ES-I3 (cell line): Measurements from ENCODE around the gene MTMR3.

Experiments
- H3K36me3 ChIP-seq: 2 replicates; pipeline ENCODE4 v1.6.1; 2013; ENCODE audit warnings: mild to moderate bottlenecking, low read length, control low read depth, moderate library complexity; ENCODE audit not compliant: insufficient read depth
- H3K4me1 ChIP-seq: 2 replicates; pipeline ENCODE4 v1.6.1; 2013; ENCODE audit warnings: mild to moderate bottlenecking, control low read depth, low read length; ENCODE audit not compliant: insufficient read depth
- H3K9ac ChIP-seq: 2 replicates; pipeline ENCODE4 v1.6.1; 2013; ENCODE audit warnings: low read depth, mild to moderate bottlenecking, low read length, moderate library complexity
- H3K9me3 ChIP-seq: 2 replicates; pipeline ENCODE4 v1.6.1; 2013; ENCODE audit warnings: mild to moderate bottlenecking, low read length, moderate library complexity; ENCODE audit not compliant: control insufficient read depth, insufficient read depth

The MTMR3 gene

GRCh38 chr22:30000566-30000965 is 117.6 kb downstream of the MTMR3 start:
- peaks cover 5% of the 10 kb centered on the region; the same call in 1 of the 2 replicates for H3K4me1 ChIP-seq
- H3K9ac ChIP-seq, result no peak overlapping the region
- H3K9me3 ChIP-seq, result no peaks in the 10 kb centered on the region
- H3K36me3 ChIP-seq, result peaks cover 2% of the 10 kb centered on the region; the same call in 1 of the 2 replicates

DNA sequence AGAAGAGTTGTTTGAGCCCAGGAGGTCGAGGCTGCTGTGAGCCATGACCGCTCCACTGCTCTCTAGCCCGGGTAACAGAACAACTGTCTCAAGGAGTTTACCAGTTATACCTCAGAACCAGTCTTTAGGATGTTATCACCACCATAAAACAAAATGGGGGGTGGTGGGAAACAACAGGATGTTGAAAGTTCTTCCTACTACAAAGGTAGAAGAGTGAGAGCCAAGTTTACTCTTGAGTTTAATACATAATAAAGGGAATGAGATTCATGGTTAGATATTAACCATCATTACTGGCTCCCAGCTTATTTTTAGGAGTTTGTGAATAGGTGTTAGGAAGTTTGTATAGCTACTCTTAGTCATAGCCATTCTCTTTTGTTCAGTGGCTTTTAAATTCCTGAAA is 118.5 kb downstream of the MTMR3 start:
- Histone ChIP-seq H3K9ac (no peak overlapping the region), H3K36me3 (peaks cover 5% of the 10 kb centered on the region), H3K4me1 (peaks cover 5% of the 10 kb centered on the region; the same call in 1 of the 2 replicates), H3K9me3 (no peaks in the 10 kb centered on the region)

GRCh38 chr22:30002861-30003486 is 120.0 kb downstream of the MTMR3 start:
- Histone ChIP-seq H3K9me3 (no peaks in the 10 kb centered on the region), H3K36me3 (peaks cover 9% of the 10 kb centered on the region), H3K4me1 (peaks cover 5% of the 10 kb centered on the region; the same call in 1 of the 2 replicates), H3K9ac (no peak overlapping the region)

- Histone ChIP-seq H3K36me3 (peaks cover 10% of the 10 kb centered on the region), H3K9me3 (no peaks in the 10 kb centered on the region), H3K9ac (no peak overlapping the region), H3K4me1 (peaks cover 5% of the 10 kb centered on the region; the same call in 1 of the 2 replicates)
Observed at GRCh38 chr22:30004101-30004500, 121.1 kb downstream of the MTMR3 start.

DNA sequence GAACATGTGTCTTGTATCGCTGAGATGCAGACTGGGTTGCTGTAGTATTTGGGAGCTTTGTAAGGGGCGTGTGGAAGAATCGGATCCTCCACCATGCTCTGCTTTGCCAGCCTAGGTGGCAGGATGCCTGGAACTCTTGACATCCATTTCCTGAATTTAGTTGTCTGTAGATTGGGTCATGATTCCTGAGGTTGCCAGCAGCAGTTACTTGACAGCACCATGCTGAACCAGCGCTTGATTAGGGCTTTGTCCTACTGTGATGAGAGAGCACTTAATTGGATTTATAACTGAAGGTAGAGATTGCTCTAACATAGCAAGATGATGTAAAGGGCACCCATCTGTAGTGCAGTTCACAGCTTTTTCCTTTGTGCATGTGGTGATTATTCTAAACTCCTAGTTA is 121.7 kb downstream of the MTMR3 start:
- no peak overlapping the region for H3K9ac ChIP-seq
- peaks cover 10% of the 10 kb centered on the region for H3K36me3 ChIP-seq

DNA sequence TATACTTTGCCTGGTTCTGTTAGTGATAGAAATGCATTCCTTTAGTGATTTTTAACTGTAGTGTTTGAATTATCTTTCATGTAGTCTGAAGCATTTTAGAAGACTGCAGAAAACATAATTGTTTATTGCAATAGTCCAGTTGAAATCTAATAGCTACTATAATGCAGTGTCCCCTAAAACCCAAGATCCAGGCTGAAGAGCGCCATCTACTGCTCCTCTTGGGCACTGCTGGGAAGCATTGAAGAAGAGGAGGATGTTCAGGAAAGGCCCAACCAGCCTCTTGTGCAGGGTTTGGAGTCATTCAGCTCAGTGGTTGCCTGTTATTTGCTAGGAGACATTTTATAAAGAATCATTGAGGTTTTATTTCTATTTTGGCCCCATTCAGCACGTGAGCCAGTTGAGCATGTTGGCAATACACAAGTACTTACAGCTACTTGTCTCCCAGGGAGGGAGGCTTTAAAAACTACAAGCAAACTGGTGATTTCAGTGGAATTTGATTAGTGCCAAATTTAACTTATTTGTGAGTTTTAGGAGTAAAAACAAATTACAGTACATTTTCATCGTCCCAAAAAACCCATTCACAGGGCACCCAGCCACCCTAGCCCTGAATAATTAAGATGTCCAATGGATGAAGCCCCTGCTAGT is 122.4 kb downstream of the MTMR3 start:
- Histone ChIP-seq H3K4me1 (peaks cover 5% of the 10 kb centered on the region; the same call in 1 of the 2 replicates), H3K9me3 (no peaks in the 10 kb centered on the region), H3K9ac (no peak overlapping the region), H3K36me3 (peaks cover 10% of the 10 kb centered on the region)

More for the DNA sequence above, 121.7 kb downstream of the MTMR3 start:
- Histone ChIP-seq H3K9me3 (no peaks in the 10 kb centered on the region), H3K4me1 (peaks cover 5% of the 10 kb centered on the region; the same call in 1 of the 2 replicates)

- Histone ChIP-seq H3K36me3 (peaks cover 8% of the 10 kb centered on the region), H3K4me1 (peaks cover 5% of the 10 kb centered on the region; the same call in 1 of the 2 replicates), H3K9me3 (no peaks in the 10 kb centered on the region), H3K9ac (no peak overlapping the region)
Observed at GRCh38 chr22:30007361-30007760, 124.4 kb downstream of the MTMR3 start.

DNA sequence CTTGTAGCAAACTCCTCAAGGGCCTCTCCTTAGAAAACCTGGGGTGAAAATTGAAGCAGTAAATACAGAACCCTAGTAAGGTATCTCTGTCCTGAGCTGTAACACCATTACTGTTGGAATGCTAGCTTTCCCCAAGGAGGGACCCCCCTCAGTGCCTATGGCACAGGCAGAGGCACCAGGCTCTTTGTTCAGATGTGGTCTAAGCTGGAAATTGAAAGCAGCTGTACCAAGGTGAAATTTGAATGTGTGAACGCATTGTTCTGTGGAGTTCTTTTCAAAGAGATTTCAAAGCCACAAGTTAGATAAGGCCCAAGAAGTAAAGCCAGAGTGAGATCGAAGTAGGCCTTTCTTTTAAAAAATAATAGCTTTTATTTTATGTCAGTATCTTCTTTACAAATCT is 125.4 kb downstream of the MTMR3 start:
- H3K9ac ChIP-seq, result no peak overlapping the region
- H3K4me1 ChIP-seq, result peaks cover 5% of the 10 kb centered on the region; the same call in 1 of the 2 replicates
- no peaks in the 10 kb centered on the region for H3K9me3 ChIP-seq
- peaks cover 8% of the 10 kb centered on the region; the same call in 1 of the 2 replicates for H3K36me3 ChIP-seq

DNA sequence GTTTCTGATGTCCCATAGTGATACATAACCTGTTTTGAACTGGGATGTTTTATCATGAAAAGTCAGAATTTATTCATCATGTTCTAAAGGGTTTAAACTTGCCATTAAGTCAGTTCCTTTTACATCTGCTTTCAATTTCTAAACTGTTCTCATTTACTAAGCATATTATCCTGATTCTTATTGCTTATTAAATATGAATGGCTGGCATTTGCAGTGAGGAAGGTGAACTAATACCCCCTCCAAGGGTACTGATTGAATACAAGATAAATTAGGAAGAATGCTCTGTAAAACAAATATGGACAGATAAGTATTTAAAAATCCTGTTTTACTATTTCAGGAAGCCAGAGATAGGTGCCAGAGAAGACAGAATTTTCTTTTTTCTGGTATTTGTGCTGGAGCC is 126.5 kb downstream of the MTMR3 start:
- H3K9me3 ChIP-seq, result no peaks in the 10 kb centered on the region
- peaks cover 4% of the 10 kb centered on the region; the same call in 1 of the 2 replicates for H3K4me1 ChIP-seq
- peaks cover 8% of the 10 kb centered on the region; the same call in 1 of the 2 replicates for H3K36me3 ChIP-seq
- no peak overlapping the region for H3K9ac ChIP-seq

- H3K9ac ChIP-seq, result no peak overlapping the region
- no peaks in the 10 kb centered on the region for H3K9me3 ChIP-seq
- H3K36me3 ChIP-seq, result peaks cover 12% of the 10 kb centered on the region; the same call in 1 of the 2 replicates
Observed at GRCh38 chr22:30010789-30011405, 127.9 kb downstream of the MTMR3 start.

GRCh38 chr22:30013201-30013600 is 130.2 kb downstream of the MTMR3 start:
- H3K4me1 ChIP-seq, result no peaks in the 10 kb centered on the region
- H3K36me3 ChIP-seq, result peaks cover 8% of the 10 kb centered on the region; the same call in 1 of the 2 replicates
- no peaks in the 10 kb centered on the region for H3K9me3 ChIP-seq
- no peak overlapping the region for H3K9ac ChIP-seq

More at GRCh38 chr22:30010789-30011405, 127.9 kb downstream of the MTMR3 start:
- no peaks in the 10 kb centered on the region for H3K4me1 ChIP-seq

- Histone ChIP-seq H3K9me3 (no peaks in the 10 kb centered on the region), H3K9ac (no peak overlapping the region), H3K4me1 (no peaks in the 10 kb centered on the region), H3K36me3 (peaks cover 8% of the 10 kb centered on the region; the same call in 1 of the 2 replicates)
Observed at GRCh38 chr22:30014244-30014643, 131.3 kb downstream of the MTMR3 start.

GRCh38 chr22:30015229-30015797 is 132.3 kb downstream of the MTMR3 start:
- no peaks in the 10 kb centered on the region for H3K4me1 ChIP-seq
- H3K9me3 ChIP-seq, result no peaks in the 10 kb centered on the region
- H3K9ac ChIP-seq, result no peak overlapping the region
- peaks cover 8% of the 10 kb centered on the region; the same call in 1 of the 2 replicates for H3K36me3 ChIP-seq

- no peak overlapping the region for H3K9ac ChIP-seq
- H3K9me3 ChIP-seq, result no peaks in the 10 kb centered on the region
- H3K36me3 ChIP-seq, result peaks cover 8% of the 10 kb centered on the region; the same call in 1 of the 2 replicates
- no peaks in the 10 kb centered on the region for H3K4me1 ChIP-seq
Observed at GRCh38 chr22:30015846-30016245, 132.9 kb downstream of the MTMR3 start.
